Uterus (tissue), 4 donors: Measurements from ENCODE around the gene DAD1. TPM values are rescaled to one million over a fixed set of nuclear protein-coding genes. Genes with fewer than 3 reads are reported as not detected.

Experiments used
- DNase-seq, 2 donors: peaks; one replicate each; pipeline ENCODE4 v3.0.0-alpha.2; 2019 to 2020
- H3K27ac ChIP-seq, 2 donors: fragments of 200-600 bp; sonication (generic); 1 replicate in 1 of 2; 2 replicates in 1 of 2; pipeline ENCODE4 v1.5.1; 2016 to 2018
- H3K27me3 ChIP-seq, 2 donors: fragments of 200-600 bp; sonication (generic); one replicate each; pipeline ENCODE4 v1.5.1; 2018 to 2019; ENCODE audit warnings: control low read depth in 1 of 2
- H3K36me3 ChIP-seq, 2 donors: fragments of 200-600 bp; sonication (generic); one replicate each; pipeline ENCODE4 v1.5.1; 2019; ENCODE audit warnings: control low read depth in 1 of 2
- H3K4me1 ChIP-seq, 2 donors: fragments of 200-600 bp; sonication (generic); one replicate each; pipeline ENCODE4 v1.5.1; 2018 to 2019; ENCODE audit warnings: control low read depth in 1 of 2
- H3K4me3 ChIP-seq, 2 donors: fragments of 200-600 bp; sonication (generic); 1 replicate in 1 of 2; 2 replicates in 1 of 2; pipeline ENCODE4 v1.5.1; 2018 to 2019; ENCODE audit warnings: mild to moderate bottlenecking in 1 of 2
- H3K9me3 ChIP-seq, 2 donors: fragments of 200-600 bp; sonication (generic); one replicate each; pipeline ENCODE4 v1.5.1; 2019; ENCODE audit warnings: control low read depth in 1 of 2
- POLR2A ChIP-seq, 2 donors: fragments of 450-650 bp; IDR thresholded peaks; one replicate each; pipeline ENCODE4 v1.6.1; 2016; ENCODE audit warnings: antibody characterized with exemption in 2 of 2, mild to moderate bottlenecking in 1 of 2, moderate library complexity in 1 of 2
- intact Hi-C: fragments of 100-400 bp; cut with DNase I; formaldehyde crosslinking; loops from one replicate; pipeline ENCODE4 v1.15.1; 2023; ENCODE audit warnings: low total_unique reads
- total RNA-seq, 4 donors: library from RNA; depleted of rRNA in 3 of 4; stranded (reverse); fragments of >200 nt in 3 of 4; gene quantifications; one replicate each; pipeline versions ENCODE4 v1.1.0 to v1.2.4, GENCODE V29; 2014 to 2023
- TF ChIP-seq, protein P1 (sequence below), 4 experiments: fragments of 200-600 bp in 2 of 4; fragments of 450-650 bp in 2 of 4; sonication (generic) in 2 of 4; IDR thresholded peaks; one replicate each; pipeline ENCODE4 v1.5.1; 2016 to 2019; ENCODE audit warnings: antibody characterized with exemption in 4 of 4, mild to moderate bottlenecking in 2 of 4, moderate library complexity in 1 of 4
- donor health status: DM: yes; HTN: yes; CAD: no.

The DAD1 gene
- total RNA-seq, 4 donors from 2014 or later = 92.2 to 375 (median 207) TPM

DNA sequence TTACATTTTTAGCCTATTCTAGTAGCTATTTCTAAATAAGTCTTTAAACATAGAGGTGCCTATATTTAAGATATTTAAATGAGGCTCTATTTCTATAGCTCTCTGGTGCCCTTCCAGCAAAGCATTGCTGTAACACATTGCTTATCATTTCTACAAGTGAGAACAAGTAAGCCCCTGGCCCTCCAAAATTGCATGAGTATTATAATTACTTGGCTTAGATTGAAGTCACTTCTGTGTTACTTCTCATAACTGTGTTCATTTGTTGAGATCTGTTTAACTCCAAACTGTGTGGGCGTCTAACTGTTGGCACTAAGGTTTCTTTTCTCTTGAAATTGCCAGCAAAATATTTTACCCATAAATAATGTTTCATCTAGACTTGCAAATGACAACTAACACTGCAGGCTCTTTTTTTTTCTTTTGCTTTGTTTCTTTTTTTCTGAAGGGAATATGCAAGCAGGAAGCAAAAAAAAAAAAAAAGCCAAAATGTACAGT, 66.5 kb downstream of the DAD1 start:
- H3K9me3 ChIP-seq = no peaks in the 10 kb centered on the region
- H3K4me3 ChIP-seq = no peak overlapping the region
- H3K27me3 ChIP-seq = no peaks in the 10 kb centered on the region
- peaks cover 1 to 6% of the 10 kb centered on the region in 2 donors for H3K4me1 ChIP-seq
- intact Hi-C loops = no loop called here
- TF ChIP-seq, protein P1, sequence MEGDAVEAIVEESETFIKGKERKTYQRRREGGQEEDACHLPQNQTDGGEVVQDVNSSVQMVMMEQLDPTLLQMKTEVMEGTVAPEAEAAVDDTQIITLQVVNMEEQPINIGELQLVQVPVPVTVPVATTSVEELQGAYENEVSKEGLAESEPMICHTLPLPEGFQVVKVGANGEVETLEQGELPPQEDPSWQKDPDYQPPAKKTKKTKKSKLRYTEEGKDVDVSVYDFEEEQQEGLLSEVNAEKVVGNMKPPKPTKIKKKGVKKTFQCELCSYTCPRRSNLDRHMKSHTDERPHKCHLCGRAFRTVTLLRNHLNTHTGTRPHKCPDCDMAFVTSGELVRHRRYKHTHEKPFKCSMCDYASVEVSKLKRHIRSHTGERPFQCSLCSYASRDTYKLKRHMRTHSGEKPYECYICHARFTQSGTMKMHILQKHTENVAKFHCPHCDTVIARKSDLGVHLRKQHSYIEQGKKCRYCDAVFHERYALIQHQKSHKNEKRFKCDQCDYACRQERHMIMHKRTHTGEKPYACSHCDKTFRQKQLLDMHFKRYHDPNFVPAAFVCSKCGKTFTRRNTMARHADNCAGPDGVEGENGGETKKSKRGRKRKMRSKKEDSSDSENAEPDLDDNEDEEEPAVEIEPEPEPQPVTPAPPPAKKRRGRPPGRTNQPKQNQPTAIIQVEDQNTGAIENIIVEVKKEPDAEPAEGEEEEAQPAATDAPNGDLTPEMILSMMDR (IDR thresholded peaks at IDR 0.05) = no peak
- no peak for TF ChIP-seq POLR2A (IDR thresholded peaks at IDR 0.05)
- no peaks in the 10 kb centered on the region for H3K36me3 ChIP-seq
- peak overlapping the region; percentile 80 to 87 for H3K27ac ChIP-seq
- no peak for DNase-seq

DNA sequence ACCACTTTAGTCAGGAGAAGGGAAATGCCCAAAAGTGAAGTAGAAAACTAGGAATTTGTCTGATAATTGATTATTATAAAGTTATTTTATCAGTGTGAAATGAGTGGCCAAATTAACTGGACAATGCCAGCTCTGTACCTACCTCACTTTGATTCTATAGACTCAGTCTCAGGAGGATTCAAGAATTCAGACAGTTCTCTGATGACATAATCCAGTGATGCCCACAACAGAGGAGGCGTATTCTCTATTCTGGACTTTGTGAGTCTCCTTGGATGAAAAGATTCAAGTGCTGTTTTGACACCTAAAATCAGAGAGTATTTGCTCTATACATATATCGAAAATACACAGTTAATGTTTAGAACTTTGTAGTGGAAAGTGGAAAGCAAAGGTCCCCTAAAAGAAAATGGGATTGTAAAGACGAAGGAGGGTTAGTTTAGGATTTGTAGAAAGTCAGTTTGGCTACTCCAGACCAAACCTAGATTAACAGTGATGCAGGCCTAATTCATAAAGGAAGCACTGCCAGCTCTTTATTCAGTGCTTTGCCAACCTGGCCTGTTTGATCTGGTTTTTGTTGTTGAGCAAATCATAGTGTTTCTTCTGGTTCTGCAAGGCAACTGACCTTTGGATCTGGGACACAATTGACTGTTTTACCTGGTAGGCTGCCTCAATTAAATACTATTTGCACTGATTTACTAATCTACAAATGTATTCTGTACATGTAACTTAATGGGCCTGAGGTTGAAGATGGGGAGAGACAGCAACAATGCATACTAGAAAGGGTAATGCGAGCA, 67.4 kb downstream of the DAD1 start:
- no peak for TF ChIP-seq POLR2A (IDR thresholded peaks at IDR 0.05)
- TF ChIP-seq, protein P1 (IDR thresholded peaks at IDR 0.05) = no peak
- DNase-seq = no peak
- H3K27me3 ChIP-seq = no peaks in the 10 kb centered on the region
- H3K36me3 ChIP-seq = no peaks in the 10 kb centered on the region
- H3K4me3 ChIP-seq = no peak overlapping the region
- H3K9me3 ChIP-seq = no peaks in the 10 kb centered on the region
- H3K27ac ChIP-seq = peak overlapping the region; percentile 80 to 87
- intact Hi-C loops = no loop called here
- H3K4me1 ChIP-seq = peaks cover 8 to 13% of the 10 kb centered on the region in 2 donors

DNA sequence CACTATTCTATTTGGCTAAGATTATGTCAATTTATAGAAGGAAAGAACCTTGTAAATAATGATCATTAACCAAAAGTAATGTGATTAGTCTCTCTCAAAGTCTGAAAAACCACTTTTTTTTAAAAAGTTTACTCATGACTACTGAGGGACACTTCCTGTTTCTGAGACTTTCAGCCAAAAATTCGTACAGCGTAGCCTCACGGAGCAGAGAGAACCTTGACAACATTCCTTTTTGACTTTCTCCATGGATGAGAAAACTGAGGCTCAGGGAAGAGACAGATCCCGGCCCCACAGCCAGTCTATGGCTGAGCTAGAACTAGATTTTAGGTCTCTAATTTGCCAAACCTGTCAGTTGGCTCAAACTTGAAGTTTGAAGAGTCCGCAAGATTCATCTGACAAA, 68.2 kb downstream of the DAD1 start:
- Histone ChIP-seq H3K4me1 (peaks cover 13 to 16% of the 10 kb centered on the region in 2 donors), H3K36me3 (no peaks in the 10 kb centered on the region), H3K4me3 (no peak overlapping the region), H3K9me3 (no peaks in the 10 kb centered on the region), H3K27ac (peak overlapping the region; percentile 80 to 87), H3K27me3 (no peaks in the 10 kb centered on the region)
- TF ChIP-seq, protein P1 (IDR thresholded peaks at IDR 0.05) = no peak
- TF ChIP-seq POLR2A (IDR thresholded peaks at IDR 0.05) = no peak
- no peak for DNase-seq
- intact Hi-C loops = no loop called here

DNA sequence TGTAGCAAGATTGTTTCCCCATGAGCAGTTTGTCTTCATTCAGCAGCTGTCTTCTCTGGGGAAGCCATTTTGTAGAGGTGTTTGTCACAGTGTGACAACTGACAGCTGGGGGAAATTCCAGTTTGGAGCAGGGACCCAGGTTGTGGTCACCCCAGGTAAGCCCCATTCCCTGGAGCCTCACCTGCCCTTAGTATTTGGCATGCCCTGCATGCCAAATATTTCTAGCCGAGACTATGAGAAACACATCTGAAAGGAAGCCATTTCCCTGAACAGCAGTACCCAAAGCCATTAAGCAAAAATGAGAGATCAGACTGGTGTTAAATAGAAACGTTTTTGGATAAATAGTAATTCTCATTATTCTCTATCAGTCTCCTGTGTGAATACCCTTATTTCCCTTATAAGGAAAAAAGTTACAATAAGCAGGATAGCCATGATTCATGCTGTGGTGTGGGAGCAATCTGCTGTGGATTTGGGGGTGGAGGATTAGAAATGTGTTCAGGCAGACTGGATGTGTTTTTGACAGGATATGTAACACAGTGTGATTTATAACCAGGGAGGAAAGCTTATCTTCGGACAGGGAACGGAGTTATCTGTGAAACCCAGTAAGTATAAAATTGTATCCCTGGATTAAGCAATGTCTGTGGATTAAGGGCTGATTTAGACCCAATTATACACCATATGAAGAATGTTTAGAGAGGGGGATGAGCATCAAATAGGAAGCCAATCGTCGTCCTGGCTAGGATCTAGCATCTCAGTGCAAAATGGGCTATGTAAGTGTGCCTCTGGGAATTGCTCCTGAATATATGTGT, 68.9 kb downstream of the DAD1 start:
- Histone ChIP-seq H3K27me3 (no peaks in the 10 kb centered on the region), H3K27ac (peak overlapping the region; percentile 80 to 87), H3K36me3 (no peaks in the 10 kb centered on the region), H3K9me3 (no peaks in the 10 kb centered on the region), H3K4me3 (no peak overlapping the region), H3K4me1 (peaks cover 18 to 19% of the 10 kb centered on the region in 2 donors)
- TF ChIP-seq POLR2A (IDR thresholded peaks at IDR 0.05) = no peak
- TF ChIP-seq, protein P1 (IDR thresholded peaks at IDR 0.05) = no peak
- intact Hi-C loops = no loop called here
- DNase-seq = peak in 1 of 2 donors; percentile 74

DNA sequence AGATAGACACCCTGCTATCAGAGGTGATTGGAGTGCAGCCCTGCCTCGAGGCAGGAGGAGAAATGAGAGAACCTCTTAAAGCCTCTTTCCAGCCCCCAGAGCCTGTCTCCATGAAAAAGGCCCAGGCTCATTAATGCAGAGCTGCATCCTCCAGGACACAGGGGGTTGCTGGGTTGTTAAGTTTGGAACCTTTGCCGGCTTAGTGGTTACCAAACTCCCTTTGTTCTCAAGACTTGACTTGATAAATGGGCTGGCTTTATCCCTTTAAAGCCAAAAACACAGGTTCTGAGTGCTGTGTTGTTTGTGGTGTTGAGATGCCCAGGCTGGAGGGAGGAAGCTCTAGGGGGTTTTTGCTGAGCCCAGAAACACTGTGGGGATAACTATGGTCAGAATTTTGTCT, 71.0 kb downstream of the DAD1 start:
- no peaks in the 10 kb centered on the region for H3K9me3 ChIP-seq
- H3K27ac ChIP-seq = peak overlapping the region; percentile 80 to 87
- no peaks in the 10 kb centered on the region for H3K36me3 ChIP-seq
- no peak overlapping the region for H3K4me3 ChIP-seq
- no peaks in the 10 kb centered on the region for H3K27me3 ChIP-seq
- no peak for TF ChIP-seq POLR2A (IDR thresholded peaks at IDR 0.05)
- TF ChIP-seq, protein P1 (IDR thresholded peaks at IDR 0.05) = no peak
- no peak for DNase-seq
- peaks cover 25 to 31% of the 10 kb centered on the region in 2 donors for H3K4me1 ChIP-seq
- intact Hi-C loops = no loop called here
